Medulla oblongata (tissue), 1 donor: ENCODE results near the gene ARL3.
"Not testable (repeated sequence)": the region's sequence is repeated elsewhere in the genome, so short reads cannot be mapped to it uniquely, and the experiment has no call there.

Experiments
- DNase-seq: peaks from one replicate; pipeline ENCODE4 v3.0.0-alpha.2; 2015; ENCODE audit errors: extremely low spot score

Gene ARL3

GRCh38 chr10:102713814-102714620, at the start of gene ARL3:
Gene ARL3, minus strand, starts transcription at chr10:102714397. Its CDS starts 122 bp downstream, at chr10:102714275.
- peak; percentile 99 for DNase-seq

GRCh38 chr10:102763037-102763607, 48.9 kb upstream of the ARL3 start:
- DNase-seq, result no peak

GRCh38 chr10:102762401-102763015, 48.3 kb upstream of the ARL3 start:
- no peak for DNase-seq

DNA sequence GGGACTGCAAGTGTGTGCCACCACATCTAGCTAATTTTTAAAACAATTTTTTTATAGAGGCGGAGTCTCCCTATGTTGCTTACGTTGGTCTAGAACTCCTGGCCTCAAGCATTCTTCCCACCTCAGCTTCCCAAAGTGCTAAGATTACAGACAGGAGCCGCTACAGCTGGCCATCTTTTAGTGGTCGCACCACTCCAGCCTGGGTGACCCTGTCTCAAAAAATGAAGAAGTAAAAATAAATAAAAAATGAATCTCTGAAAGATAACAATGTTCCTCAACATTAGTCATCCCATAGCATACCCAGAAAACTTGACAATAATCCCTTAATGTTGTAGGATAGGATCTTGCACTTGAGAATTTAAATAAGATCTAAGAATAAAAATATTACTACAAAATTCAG, 47.8 kb upstream of the ARL3 start:
- DNase-seq, result no peak

DNA sequence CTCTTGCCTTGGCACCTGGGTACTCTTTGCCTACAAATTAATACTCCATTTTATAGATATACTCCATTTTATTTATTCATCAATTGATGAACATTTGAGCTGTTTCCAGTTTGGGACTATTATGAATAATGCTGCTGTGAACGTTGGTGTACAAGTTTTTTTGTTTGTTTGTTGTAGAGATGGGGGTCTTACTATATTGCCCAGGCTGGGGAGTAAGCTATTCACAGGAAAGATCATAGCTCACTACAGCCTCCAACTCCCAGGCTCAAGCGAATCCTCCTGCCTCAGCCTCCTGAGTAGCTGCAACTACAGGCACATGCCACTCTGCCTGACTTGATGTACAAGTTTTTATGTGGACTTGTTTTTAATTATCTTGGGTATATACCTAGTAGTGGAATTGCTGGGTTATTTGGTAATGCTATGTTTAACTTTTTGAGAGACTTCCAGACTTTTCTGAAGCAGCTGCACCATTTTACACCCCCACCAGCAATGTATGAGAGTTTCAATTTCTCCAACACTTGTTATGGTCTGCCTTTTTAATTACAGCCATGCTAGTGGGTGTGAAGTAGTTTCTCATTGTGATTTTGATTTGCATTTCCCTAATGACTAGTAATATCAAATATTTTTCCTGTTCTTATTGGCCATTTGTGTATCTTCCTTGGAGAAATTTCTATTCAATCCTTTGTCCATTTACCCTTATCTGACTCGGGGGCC, 45.5 kb upstream of the ARL3 start:
- DNase-seq, result no peak

GRCh38 chr10:102758933-102759262, 44.7 kb upstream of the ARL3 start:
- DNase-seq, result not testable (repeated sequence)

GRCh38 chr10:102758240-102758932, 44.2 kb upstream of the ARL3 start:
- no peak for DNase-seq

- no peak for DNase-seq
Measured at GRCh38 chr10:102757323-102757722, 43.1 kb upstream of the ARL3 start.

- DNase-seq, result no peak
Measured at GRCh38 chr10:102753718-102754117, 39.5 kb upstream of the ARL3 start.

DNA sequence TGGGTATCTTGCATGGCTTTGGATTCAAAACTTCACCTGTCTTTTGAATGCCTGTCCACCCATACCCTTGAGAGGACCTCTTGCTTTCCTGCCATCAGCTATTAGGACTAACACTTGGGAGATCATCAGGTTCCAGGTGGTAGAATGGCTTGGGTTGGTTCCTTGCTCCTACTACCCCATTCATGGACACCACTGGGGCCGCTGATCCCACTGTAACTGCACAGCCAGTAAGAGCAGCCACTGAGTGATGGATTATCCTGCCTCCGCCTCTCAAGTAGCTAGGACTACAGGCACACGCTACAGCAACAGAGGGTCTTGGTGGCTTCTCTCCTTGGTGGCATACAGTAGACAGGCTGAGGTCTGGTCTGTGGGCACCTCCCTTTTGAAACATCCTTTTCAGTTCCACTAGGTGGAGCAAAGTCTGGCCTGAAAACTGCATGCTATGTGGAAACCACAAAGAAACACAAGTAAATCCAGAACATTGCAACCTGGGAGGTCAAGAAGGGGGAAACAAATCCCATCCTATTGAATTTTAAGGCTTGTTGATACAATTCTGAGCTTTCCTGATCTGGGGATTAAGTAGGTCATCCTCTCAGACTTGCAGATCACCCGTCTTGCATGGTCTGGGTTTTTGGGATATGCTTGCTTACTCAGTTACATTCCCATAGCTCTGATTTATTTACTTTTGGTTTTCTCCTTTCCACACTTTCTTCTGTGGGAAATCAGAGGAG, 38.9 kb upstream of the ARL3 start:
- peak; percentile 56 for DNase-seq

DNA sequence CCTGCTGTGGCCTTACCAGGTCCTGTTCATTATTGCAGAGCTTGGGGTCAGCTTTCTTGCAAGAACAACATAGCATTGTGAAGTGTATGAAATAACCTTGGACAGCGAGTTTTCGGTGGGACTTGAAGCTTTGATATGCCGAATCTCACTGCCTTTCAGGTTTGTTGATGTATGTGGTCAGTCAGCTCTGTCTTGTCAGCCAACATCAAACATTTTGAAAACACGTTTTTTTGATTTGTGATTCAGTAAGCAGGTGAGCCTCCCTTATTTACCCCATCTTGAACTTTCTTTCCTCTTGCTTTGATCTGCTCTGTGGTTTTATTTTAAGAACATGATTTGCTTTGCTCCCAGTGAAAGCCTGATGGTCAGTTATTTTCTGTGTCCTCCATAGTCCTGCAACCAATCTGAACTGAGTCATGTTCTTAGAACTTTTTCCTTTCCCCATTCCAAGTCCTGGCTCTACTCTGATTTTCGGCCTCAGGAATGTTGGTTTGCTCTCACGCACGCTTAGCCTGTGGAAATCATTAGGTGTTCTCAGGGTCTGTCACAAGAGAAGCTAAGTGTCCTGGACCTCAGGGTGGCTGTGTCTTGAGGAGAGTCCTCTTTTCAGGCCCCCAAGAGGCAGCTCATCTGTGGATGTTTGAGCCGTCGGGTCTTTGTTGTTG, 38.2 kb upstream of the ARL3 start:
- DNase-seq, result no peak

DNA sequence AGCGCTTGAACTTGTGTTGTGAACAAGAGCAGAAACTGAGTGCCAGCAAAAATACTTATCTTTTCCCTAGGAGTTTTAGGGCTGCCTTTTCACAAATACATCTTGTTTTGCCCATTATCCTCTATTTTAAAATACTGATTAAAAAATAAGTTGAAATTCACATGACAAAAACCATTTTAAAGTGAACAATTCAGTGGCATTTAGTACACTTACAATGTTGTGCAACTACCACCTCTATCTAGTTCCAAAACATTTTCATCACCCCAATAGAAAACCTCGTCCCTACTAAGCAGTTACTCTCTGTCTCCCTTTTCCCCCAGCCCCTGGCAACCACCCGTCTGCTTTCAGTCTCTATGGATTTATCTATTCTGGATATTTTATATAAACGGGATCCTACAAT, 31.0 kb upstream of the ARL3 start:
- no peak for DNase-seq

DNA sequence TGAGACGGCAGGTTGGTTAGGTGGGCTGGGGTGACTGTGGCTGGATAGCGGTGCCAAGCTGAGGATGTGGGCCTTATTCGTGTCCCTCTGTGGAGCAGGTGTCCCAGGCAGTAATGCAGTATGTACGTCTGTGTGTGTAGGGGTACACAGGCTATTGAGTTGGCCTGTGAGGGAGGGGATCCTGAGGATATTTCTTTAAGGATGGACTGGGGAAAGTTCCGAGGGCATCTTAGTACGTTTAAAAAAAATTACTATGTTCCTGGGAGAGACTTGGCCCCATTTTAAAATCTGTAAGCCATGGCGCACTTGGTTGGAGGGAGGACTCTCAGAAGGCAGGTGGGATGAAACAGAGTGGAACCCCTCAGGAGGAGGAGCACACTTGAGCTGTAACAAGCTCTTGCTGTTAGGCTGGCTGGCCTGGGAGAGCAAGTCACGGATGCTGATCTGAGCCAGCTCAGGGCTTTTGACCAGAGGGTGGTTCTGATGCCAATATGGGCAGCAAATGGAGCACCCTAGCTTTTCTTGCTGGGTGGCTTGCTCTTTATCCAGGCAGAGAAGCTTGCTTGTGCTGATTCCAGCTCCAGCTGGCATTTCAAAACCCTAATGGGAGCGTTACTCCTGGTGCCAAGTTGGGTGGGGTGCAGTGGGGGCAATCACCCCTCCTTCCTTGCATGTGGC, 30.3 kb upstream of the ARL3 start:
- peak; percentile 26 for DNase-seq

DNA sequence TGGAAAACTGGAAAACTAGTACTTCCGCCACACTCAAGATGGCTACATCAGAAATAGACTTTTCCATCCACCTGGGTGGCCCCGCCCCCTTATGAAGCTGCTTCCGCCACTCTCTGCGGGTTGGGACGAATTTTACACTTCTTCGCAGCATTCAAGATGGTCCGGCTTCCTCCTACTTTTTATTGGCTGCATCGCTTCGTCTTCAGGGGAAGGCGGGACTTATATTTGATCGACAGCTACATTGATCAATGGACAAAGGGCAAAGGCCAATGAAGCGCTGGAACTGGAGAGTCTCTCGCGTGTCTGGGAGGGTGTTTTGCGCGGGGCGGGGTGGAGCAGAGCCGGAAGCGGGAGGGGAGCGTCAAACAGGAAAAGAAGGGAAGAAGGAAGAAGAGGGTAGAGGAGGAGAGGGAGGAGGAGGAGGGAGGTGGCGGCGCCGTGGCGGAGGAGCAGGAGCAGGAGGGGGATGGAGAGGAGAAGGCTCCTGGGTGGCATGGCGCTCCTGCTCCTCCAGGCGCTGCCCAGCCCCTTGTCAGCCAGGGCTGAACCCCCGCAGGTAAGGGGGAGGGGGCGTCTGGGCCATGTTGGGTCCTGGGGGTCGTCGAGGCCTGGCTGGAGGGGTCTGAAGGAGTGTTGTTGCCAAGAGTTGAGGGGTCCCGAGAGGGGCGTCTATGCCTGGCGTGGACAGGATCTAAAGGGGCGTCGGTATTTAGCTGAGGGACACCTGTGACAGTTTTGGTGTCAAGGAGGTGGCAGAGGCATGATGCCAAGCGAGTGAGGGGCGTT, 29.6 kb upstream of the ARL3 start, which contains the start of gene WBP1L:
WBP1L (plus strand) TSS at position 361 of the 786 bp plus-strand sequence; CDS start at position 467, 106 bp downstream.
- DNase-seq, result peak; percentile 100

DNA sequence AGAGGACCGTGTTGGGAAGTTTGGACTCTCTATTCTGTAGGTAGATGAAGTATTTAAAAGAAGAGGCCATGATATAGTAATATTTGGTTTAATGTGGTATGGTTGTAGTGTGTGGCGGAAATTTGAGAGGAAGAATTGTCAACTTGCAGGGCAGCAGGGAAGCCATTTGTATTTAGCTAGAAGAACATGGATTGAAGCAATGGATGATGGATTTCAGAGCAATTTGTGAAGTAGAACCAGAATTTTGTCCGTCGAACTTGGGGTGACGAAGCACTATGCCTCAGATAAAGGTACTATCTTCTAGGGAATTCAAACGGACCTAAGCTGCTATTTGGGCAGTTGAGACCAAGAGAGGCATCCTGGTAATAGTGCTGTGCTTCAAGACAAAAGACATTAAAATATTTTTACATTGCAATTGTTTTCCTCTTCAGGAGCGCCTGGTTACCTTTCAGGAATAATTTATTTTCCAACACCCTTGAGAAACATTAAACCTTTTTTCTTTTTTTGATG, 28.9 kb upstream of the ARL3 start:
- no peak for DNase-seq

GRCh38 chr10:102742313-102742712, 28.1 kb upstream of the ARL3 start:
- not testable (repeated sequence) for DNase-seq

DNA sequence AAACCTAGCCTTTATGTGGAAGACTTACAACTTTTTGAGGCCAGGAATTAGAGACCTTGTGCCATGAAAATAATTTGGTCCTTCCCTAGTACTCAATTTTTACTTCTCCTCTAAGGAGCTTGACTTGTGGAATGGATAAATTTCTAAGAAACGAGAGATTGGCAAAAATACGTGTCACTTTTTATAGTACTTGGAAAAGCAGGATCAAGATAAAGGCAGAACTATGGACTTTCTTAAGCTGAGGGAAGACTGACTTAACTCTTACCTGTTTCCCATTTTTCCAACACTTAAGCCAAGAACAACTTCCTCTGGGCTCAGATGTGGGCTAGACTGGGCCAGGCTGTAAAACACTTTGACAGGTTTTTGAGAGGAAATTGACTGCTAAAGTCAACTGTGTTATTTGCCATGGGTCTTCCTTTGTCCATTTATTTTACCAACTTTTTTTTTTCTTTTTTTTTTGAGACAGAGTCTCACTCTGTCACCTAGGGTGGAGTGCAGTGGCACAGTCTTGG, 27.6 kb upstream of the ARL3 start:
- no peak for DNase-seq

DNA sequence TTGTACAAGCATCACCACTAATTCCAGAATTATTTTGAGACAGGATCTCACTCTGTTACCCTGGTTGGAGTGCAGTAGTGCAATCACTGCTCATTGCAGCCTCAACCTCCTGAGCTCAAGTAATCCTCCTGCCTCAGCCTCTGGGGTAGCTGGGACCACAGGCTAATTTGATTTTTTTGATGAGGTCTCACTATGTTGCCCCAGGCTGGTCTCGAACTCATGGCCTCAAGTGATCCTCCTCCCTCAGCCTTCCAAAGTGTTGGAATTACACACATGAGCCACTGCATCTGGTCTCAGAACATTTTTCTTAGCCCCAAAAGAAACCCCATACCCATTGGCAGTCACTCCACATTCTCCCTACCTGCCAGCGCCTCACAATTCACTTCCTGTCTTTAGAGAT, 26.0 kb upstream of the ARL3 start:
- no peak for DNase-seq

- peak; percentile 40 for DNase-seq
Measured at GRCh38 chr10:102738692-102739121, 24.5 kb upstream of the ARL3 start.
